ENCODE results near the gene ZMYND19.
"Not testable (repeated sequence)": the region's sequence is repeated elsewhere in the genome, so short reads cannot be mapped to it uniquely, and the experiment has no call there.

ZMYND19 gene

GRCh38 chr9:137543237-137543963 lies 46.9 kb downstream of the ZMYND19 start:
- no peak overlapping the region for H3K4me3 ChIP-seq (ENCODE audit: low read depth, low read length)
- no peak for DNase-seq (ENCODE audit: low read depth, low spot score)
- CTCF ChIA-PET: interaction anchor here (1.0 to 4.5 kb wide), 5 partner anchors 8 to 18 kb away, joined by 3 to 17 read pairs (median 6); partner anchors contain the start of genes MRPL41 and PNPLA7
- no peak for TF ChIP-seq CTCF (IDR thresholded peaks at IDR 0.05; ENCODE audit: insufficient read depth, low read length, missing control alignments)
- POLR2A ChIA-PET: no interaction called here

GRCh38 chr9:137542486-137542885 lies 47.8 kb downstream of the ZMYND19 start:
- H3K4me3 ChIP-seq (ENCODE audit: low read depth, low read length): no peak overlapping the region
- ChIA-PET CTCF (interaction anchor here (1.1 to 4.5 kb wide), 4 partner anchors 9 to 17 kb away, joined by 3 to 17 read pairs (median 10); partner anchors contain the start of genes MRPL41 and PNPLA7), POLR2A (no interaction called here)
- no peak for DNase-seq (ENCODE audit: low read depth, low spot score)
- TF ChIP-seq CTCF (IDR thresholded peaks at IDR 0.05; ENCODE audit: insufficient read depth, low read length, missing control alignments): no peak

GRCh38 chr9:137540536-137540935 lies 49.8 kb downstream of the ZMYND19 start:
- H3K4me3 ChIP-seq (ENCODE audit: low read depth, low read length): no peak overlapping the region
- ChIA-PET CTCF (interaction anchor here (0.9 to 4.5 kb wide), 3 partner anchors 9 to 19 kb away, joined by 3 to 17 read pairs (median 8); no protein-coding TSS in a partner anchor), POLR2A (no interaction called here)
- DNase-seq (ENCODE audit: low read depth, low spot score): no peak
- TF ChIP-seq CTCF (IDR thresholded peaks at IDR 0.05; ENCODE audit: insufficient read depth, low read length, missing control alignments): no peak

GRCh38 chr9:137538058-137538457 lies 52.3 kb downstream of the ZMYND19 start:
- CTCF ChIA-PET: interaction anchor here (1.0 to 2.9 kb wide), 3 partner anchors 11 to 41 kb away, joined by 3 to 12 read pairs (median 3); partner anchors contain the start of gene DPH7
- no peak for TF ChIP-seq CTCF (IDR thresholded peaks at IDR 0.05; ENCODE audit: insufficient read depth, low read length, missing control alignments)

GRCh38 chr9:137536594-137537131 lies 53.6 kb downstream of the ZMYND19 start:
- POLR2A ChIA-PET; H3K4me3 ChIP-seq (ENCODE audit: low read depth, low read length); DNase-seq (ENCODE audit: low read depth, low spot score): not testable (repeated sequence)
- CTCF ChIA-PET: interaction anchor here (1.7 to 2.9 kb wide), 2 partner anchors 8 to 10 kb away, joined by 4 to 12 read pairs; no protein-coding TSS in a partner anchor

More at GRCh38 chr9:137538058-137538457, 52.3 kb downstream of the ZMYND19 start:
- DNase-seq (ENCODE audit: low read depth, low spot score): no peak
- POLR2A ChIA-PET: no interaction called here
- no peak overlapping the region for H3K4me3 ChIP-seq (ENCODE audit: low read depth, low read length)

- ChIA-PET CTCF (interaction anchor here (0.6 to 1.8 kb wide), 23 partner anchors 8 to 270 kb away, joined by 3 to 16 read pairs (median 4); partner anchors contain the start of genes DPH7, MRPL41 and PNPLA7), POLR2A (no interaction called here)
Measured at GRCh38 chr9:137535120-137535428, 55.2 kb downstream of the ZMYND19 start.

More at GRCh38 chr9:137535120-137535428, 55.2 kb downstream of the ZMYND19 start:
- no peak for TF ChIP-seq CTCF (IDR thresholded peaks at IDR 0.05; ENCODE audit: insufficient read depth, low read length, missing control alignments)
- DNase-seq (ENCODE audit: low read depth, low spot score): no peak
- no peak overlapping the region for H3K4me3 ChIP-seq (ENCODE audit: low read depth, low read length)
